Loucy (cell line): Measurements from ENCODE around the gene SSTR5.

Experiments used
- H2AFZ ChIP-seq: fragments of 200-600 bp; sonication (generic); 2 replicates; pipeline ENCODE4 v1.6.0; 2016; ENCODE audit warnings: antibody characterized with exemption, mild to moderate bottlenecking, low read length, moderate library complexity
- H3F3A ChIP-seq: fragments of 200-600 bp; 2 replicates; pipeline ENCODE4 v1.6.0; 2016; ENCODE audit warnings: antibody characterized with exemption, low read depth, mild to moderate bottlenecking
- H3K27me3 ChIP-seq: fragments of 200-600 bp; sonication (generic); 2 replicates; pipeline ENCODE4 v1.6.1; 2014; ENCODE audit warnings: low read length, mild to moderate bottlenecking; ENCODE audit not compliant: insufficient read depth, poor library complexity, severe bottlenecking
- H3K36me3 ChIP-seq: fragments of 200-600 bp; sonication (generic); 2 replicates; pipeline ENCODE4 v1.6.1; 2016; ENCODE audit warnings: low read length; ENCODE audit not compliant: insufficient read depth
- H3K4me1 ChIP-seq: fragments of 200-600 bp; sonication (generic); 2 replicates; pipeline ENCODE4 v1.5.1; 2014; ENCODE audit warnings: low read length, mild to moderate bottlenecking; ENCODE audit not compliant: insufficient read depth, poor library complexity, severe bottlenecking
- H3K4me2 ChIP-seq: fragments of 200-600 bp; sonication (generic); 2 replicates; pipeline ENCODE4 v1.6.0; 2014; ENCODE audit warnings: antibody characterized with exemption, low read length, low read depth, mild to moderate bottlenecking; ENCODE audit not compliant: poor library complexity, severe bottlenecking
- H3K4me3 ChIP-seq: fragments of 200-600 bp; sonication (generic); 2 replicates; pipeline ENCODE4 v1.5.1; 2014; ENCODE audit warnings: low read length, mild to moderate bottlenecking, mixed read lengths; ENCODE audit not compliant: poor library complexity, severe bottlenecking
- H3K79me2 ChIP-seq: fragments of 200-600 bp; sonication (generic); 2 replicates; pipeline ENCODE4 v1.6.1; 2014; ENCODE audit warnings: low read length; ENCODE audit not compliant: insufficient read depth
- H3K9ac ChIP-seq: fragments of 200-600 bp; sonication (generic); 2 replicates; pipeline ENCODE4 v1.6.0; 2014; ENCODE audit warnings: mild to moderate bottlenecking, low read depth, low read length, moderate library complexity; ENCODE audit not compliant: poor library complexity, severe bottlenecking
- H3K9me2 ChIP-seq: fragments of 200-600 bp; sonication (generic); replicated peaks from 2 replicates; pipeline ENCODE4 v1.6.1; 2016; ENCODE audit warnings: low read depth, low read length, mixed read lengths
- H3K9me3 ChIP-seq: fragments of 200-600 bp; sonication (generic); 2 replicates; pipeline ENCODE4 v1.6.1; 2014; ENCODE audit warnings: mild to moderate bottlenecking, antibody characterized with exemption, low read length, low read depth; ENCODE audit not compliant: insufficient read depth
- H4K20me1 ChIP-seq: fragments of 200-600 bp; sonication (generic); 2 replicates; pipeline ENCODE4 v1.6.0; 2014; ENCODE audit warnings: antibody characterized with exemption, low read length, mild to moderate bottlenecking; ENCODE audit not compliant: insufficient read depth, poor library complexity, severe bottlenecking
- CTCF ChIP-seq: fragments of 200-600 bp; sonication (generic); conservative IDR thresholded peaks from 2 replicates; pipeline ENCODE4 v1.5.1; 2014; ENCODE audit warnings: mild to moderate bottlenecking, antibody characterized with exemption, low read length
- EZH2phosphoT487 ChIP-seq: fragments of 200-600 bp; IDR thresholded peaks from 2 replicates; pipeline ENCODE4 v1.6.1; 2018; ENCODE audit warnings: antibody characterized with exemption, mild to moderate bottlenecking, moderate library complexity, borderline replicate concordance

Gene SSTR5

GRCh38 chr16:1061769-1062505 lies 10.6 kb upstream of the SSTR5 start:
- H3K9me2 ChIP-seq: no peaks in the 10 kb centered on the region
- no peak overlapping the region for H2AFZ ChIP-seq
- no peak overlapping the region for H3K9ac ChIP-seq
- no peaks in the 10 kb centered on the region for H4K20me1 ChIP-seq
- H3F3A ChIP-seq: no peaks in the 10 kb centered on the region
- H3K4me2 ChIP-seq: no peak overlapping the region
- TF ChIP-seq EZH2phosphoT487 (no peak), CTCF (no peak)
- no peaks in the 10 kb centered on the region for H3K36me3 ChIP-seq
- no peaks in the 10 kb centered on the region for H3K4me1 ChIP-seq
- no peaks in the 10 kb centered on the region for H3K27me3 ChIP-seq
- no peaks in the 10 kb centered on the region for H3K9me3 ChIP-seq
- H3K79me2 ChIP-seq: no peaks in the 10 kb centered on the region
- no peak overlapping the region for H3K4me3 ChIP-seq

DNA sequence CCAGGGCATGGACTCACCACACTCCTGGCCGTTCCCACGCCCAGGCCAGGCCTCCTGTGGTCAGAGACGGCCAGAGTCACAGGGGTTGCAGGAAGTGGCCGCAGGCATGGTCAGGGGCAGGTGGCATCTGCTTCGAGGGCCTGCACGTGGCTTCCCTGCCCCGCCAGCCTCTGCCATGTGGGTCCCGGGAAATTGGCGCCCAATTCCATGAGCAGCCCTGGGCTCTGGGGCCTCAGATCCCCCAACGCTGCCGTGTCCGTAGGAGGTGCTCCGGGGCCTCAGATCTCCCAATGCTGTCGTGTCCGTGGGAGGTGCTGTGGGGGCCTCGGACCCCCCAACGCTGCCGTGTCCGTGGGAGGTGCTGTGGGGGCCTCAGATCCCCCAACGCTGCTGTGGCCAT lies 9.7 kb upstream of the SSTR5 start:
- Histone ChIP-seq H3K36me3 (no peaks in the 10 kb centered on the region), H3K9me2 (no peaks in the 10 kb centered on the region), H3F3A (no peaks in the 10 kb centered on the region), H3K4me1 (no peaks in the 10 kb centered on the region), H4K20me1 (no peaks in the 10 kb centered on the region), H3K4me3 (no peak overlapping the region), H3K79me2 (no peaks in the 10 kb centered on the region), H3K9ac (no peak overlapping the region), H3K4me2 (no peak overlapping the region), H2AFZ (no peak overlapping the region), H3K9me3 (no peaks in the 10 kb centered on the region), H3K27me3 (no peaks in the 10 kb centered on the region)
- no peak for TF ChIP-seq EZH2phosphoT487

DNA sequence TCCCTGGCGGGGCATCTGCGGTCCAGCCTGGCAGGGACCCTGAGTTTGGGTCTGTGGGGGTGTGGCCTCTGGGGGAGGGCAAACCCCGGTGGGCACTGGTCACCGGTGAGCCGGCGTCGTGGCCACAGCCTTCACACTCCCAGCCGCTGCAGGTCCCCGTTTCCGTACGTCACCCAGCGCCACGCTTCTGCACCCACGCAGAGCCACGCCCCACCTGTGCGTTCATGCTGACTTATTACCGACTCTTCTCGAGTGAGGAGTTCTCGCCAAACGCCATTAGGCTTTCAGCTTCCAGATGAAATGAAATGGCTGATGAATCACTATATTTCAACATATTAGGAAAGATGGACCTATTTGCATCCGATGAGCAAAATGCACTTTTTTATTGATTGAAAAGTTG lies 8.8 kb upstream of the SSTR5 start:
- Histone ChIP-seq H3K4me2 (no peak overlapping the region), H3K4me3 (no peak overlapping the region), H3K79me2 (no peaks in the 10 kb centered on the region), H2AFZ (no peak overlapping the region), H3K9me3 (no peaks in the 10 kb centered on the region), H3K27me3 (no peaks in the 10 kb centered on the region), H3F3A (no peaks in the 10 kb centered on the region), H3K36me3 (no peaks in the 10 kb centered on the region), H3K4me1 (no peaks in the 10 kb centered on the region), H4K20me1 (no peaks in the 10 kb centered on the region), H3K9ac (no peak overlapping the region), H3K9me2 (no peaks in the 10 kb centered on the region)
- TF ChIP-seq EZH2phosphoT487: no peak
- no peak for TF ChIP-seq CTCF
